ENCODE results near the gene ATAD3C.
"Not testable (repeated sequence)": the region's sequence is repeated elsewhere in the genome, so short reads cannot be mapped to it uniquely, and the experiment has no call there.

GRCh38 chr1:1410238-1410637, 39.3 kb upstream of the ATAD3C start:
- TF ChIP-seq CTCF, EP300, POLR2A, POLR2AphosphoS5 (IDR thresholded peaks at IDR 0.05): not testable (repeated sequence)

All from sigmoid colon (tissue), 4 donors.